Endothelial cell of umbilical vein (primary cell): Measurements from ENCODE around the gene THUMPD2. TPM values are rescaled to one million over a fixed set of nuclear protein-coding genes. Genes with fewer than 3 reads are reported as not detected.

Experiments
- BruUV-seq: library from RNA; stranded (reverse); fragments of 400-500 nt; replicated peaks from 2 replicates; lab custom pipeline; 2021; lab: Mats Ljungman, UMichigan
- CTCF ChIA-PET: fragments of 300-600, 350-600 bp; sonication (Branson Sonifier 250); formaldehyde crosslinking; loops from one replicate; lab custom pipeline; 2021; ENCODE audit warnings: antibody characterized with exemption, inconsistent platforms; lab: Charles Lee
- POLR2A ChIA-PET: fragments of 300-600, 350-600 bp; sonication (Branson Sonifier 250); formaldehyde crosslinking; loops from one replicate; lab custom pipeline; 2021; ENCODE audit warnings: antibody characterized with exemption, inconsistent platforms; lab: Charles Lee
- DNase-seq: peaks from one replicate; pipeline ENCODE4 v3.0.0-alpha.2; 2011; ENCODE audit warnings: low read depth, low spot score
- FAIRE-seq: peaks from 2 replicates; lab custom pipeline; 2011; peaks lifted over from hg19 to GRCh38; lab: Jason Lieb, UNC
- H2AFZ ChIP-seq: 2 replicates; pipeline ENCODE4 v1.6.0; 2012; ENCODE audit warnings: low read depth, low read length, control low read depth, inconsistent platforms
- H3K27ac ChIP-seq: 2 replicates; pipeline ENCODE4 v1.5.1; 2011; ENCODE audit warnings: low read depth, mild to moderate bottlenecking, control low read depth, low read length, moderate library complexity; ENCODE audit not compliant: insufficient read depth
- H3K27me3 ChIP-seq, 2 experiments: 2 replicates each; pipeline versions ENCODE4 v1.6.0 to v1.6.1; 2011; ENCODE audit warnings: low read length in 2 of 2, mixed read lengths in 1 of 2; ENCODE audit not compliant: control insufficient read depth in 2 of 2, insufficient read depth in 2 of 2
- H3K36me3 ChIP-seq, 2 experiments: 2 replicates in 1 of 2; 3 replicates in 1 of 2; pipeline ENCODE4 v1.5.1; 2011; ENCODE audit warnings: low read length in 2 of 2, mild to moderate bottlenecking in 1 of 2, moderate library complexity in 1 of 2; ENCODE audit not compliant: control insufficient read depth in 2 of 2, insufficient read depth in 2 of 2; ENCODE audit errors: extremely low read depth in 1 of 2
- H3K4me1 ChIP-seq: 3 replicates; pipeline ENCODE4 v1.5.1; 2011; ENCODE audit warnings: mild to moderate bottlenecking, low read length; ENCODE audit not compliant: control insufficient read depth, insufficient read depth; ENCODE audit errors: extremely low read depth
- H3K4me2 ChIP-seq: 2 replicates; pipeline ENCODE4 v1.6.1; 2011; ENCODE audit warnings: low read length, control low read depth, mixed read lengths; ENCODE audit not compliant: insufficient read depth
- H3K4me3 ChIP-seq, 3 experiments: fragments of 200-600 bp in 1 of 3; sonication (generic), shearing (Covaris generic) in 1 of 3; replicated peaks in 1 of 3; 2 replicates each; pipeline ENCODE4 v1.5.1; 2011 to 2016; ENCODE audit warnings: control low read depth in 3 of 3, low read length in 3 of 3, mild to moderate bottlenecking in 2 of 3, inconsistent platforms in 1 of 3, low read depth in 1 of 3, moderate library complexity in 1 of 3; ENCODE audit not compliant: insufficient read depth in 1 of 3
- H3K79me2 ChIP-seq: 2 replicates; pipeline ENCODE4 v1.6.0; 2012; ENCODE audit warnings: low read length, inconsistent platforms; ENCODE audit not compliant: control insufficient read depth, insufficient read depth
- H3K9ac ChIP-seq: replicated peaks from 2 replicates; pipeline ENCODE3; 2011; ENCODE audit warnings: low read length, control low read depth; ENCODE audit not compliant: insufficient read depth; ENCODE audit errors: extremely low read depth
- H3K9me1 ChIP-seq: replicated peaks from 3 replicates; pipeline ENCODE4 v1.6.0; 2011; ENCODE audit warnings: mild to moderate bottlenecking, low read length; ENCODE audit not compliant: control insufficient read depth, insufficient read depth; ENCODE audit errors: extremely low read depth
- H3K9me3 ChIP-seq: replicated peaks from 2 replicates; pipeline ENCODE4 v1.5.1; 2012; ENCODE audit warnings: low read length, inconsistent platforms; ENCODE audit not compliant: control insufficient read depth, insufficient read depth
- H4K20me1 ChIP-seq: replicated peaks from 2 replicates; pipeline ENCODE3; 2011; ENCODE audit warnings: mild to moderate bottlenecking, low read length; ENCODE audit not compliant: control insufficient read depth, insufficient read depth; ENCODE audit errors: extremely low read depth
- CTCF ChIP-seq, 2 donors: IDR thresholded peaks; 1 replicate in 1 of 2; 2 replicates in 1 of 2; pipeline ENCODE4 v1.5.1; 2011; ENCODE audit warnings: low read length in 2 of 2, mild to moderate bottlenecking in 2 of 2, moderate library complexity in 2 of 2, control low read depth in 1 of 2, inconsistent platforms in 1 of 2, low read depth in 1 of 2; ENCODE audit not compliant: insufficient read depth in 1 of 2; ENCODE audit errors: extremely low read depth in 1 of 2
- EZH2 ChIP-seq: IDR thresholded peaks from 2 replicates; pipeline ENCODE4 v1.6.1; 2012; ENCODE audit warnings: borderline replicate concordance, low read depth, mild to moderate bottlenecking, moderate library complexity, low read length, inconsistent platforms; ENCODE audit not compliant: severe bottlenecking
- FOS ChIP-seq: IDR thresholded peaks from 2 replicates; pipeline ENCODE4 v1.6.1; 2011; ENCODE audit warnings: mild to moderate bottlenecking, low read length, moderate library complexity, borderline replicate concordance; ENCODE audit not compliant: insufficient read depth
- GATA2 ChIP-seq: IDR thresholded peaks from 2 replicates; pipeline ENCODE4 v1.7.0; 2011; ENCODE audit warnings: low read depth, mild to moderate bottlenecking, moderate library complexity, mixed read lengths, low read length; ENCODE audit not compliant: insufficient read length, insufficient read depth
- JUN ChIP-seq: IDR thresholded peaks from 2 replicates; pipeline ENCODE4 v1.6.1; 2011; ENCODE audit warnings: borderline replicate concordance, low read depth; ENCODE audit not compliant: insufficient read length, insufficient read depth
- MAX ChIP-seq: IDR thresholded peaks from 2 replicates; pipeline ENCODE4 v1.6.1; 2011; ENCODE audit not compliant: insufficient read depth, insufficient read length
- MYC ChIP-seq: IDR thresholded peaks from one replicate; pipeline ENCODE4 v1.6.1; 2011; ENCODE audit warnings: mild to moderate bottlenecking, low read depth, low read length
- POLR2A ChIP-seq: IDR thresholded peaks from 2 replicates; pipeline ENCODE4 v1.6.1; 2012; ENCODE audit warnings: low read depth, mild to moderate bottlenecking, control low read depth, low read length
- POLR2AphosphoS5 ChIP-seq: IDR thresholded peaks from 2 replicates; pipeline ENCODE4 v1.6.1; 2012; ENCODE audit warnings: low read depth, mild to moderate bottlenecking, control low read depth, low read length, moderate library complexity; ENCODE audit not compliant: insufficient read depth
- dilution Hi-C: fragments of 300-500 bp; cut with MboI; formaldehyde crosslinking; loops from one replicate; pipeline ENCODE4 v1.15.0; 2019; ENCODE audit warnings: low sequenced_read_pairs; ENCODE audit not compliant: extremely low pct_ligation_motif_present
- intact Hi-C: fragments of 100-400 bp; cut with micrococcal nuclease; formaldehyde crosslinking; loops from one replicate; pipeline ENCODE4 v1.10.0; 2022
- polyA plus RNA-seq, 4 experiments: library from polyadenylated mRNA; depleted of rRNA in 3 of 4; stranded (reverse) in 3 of 4; unstranded in 1 of 4; fragments of >200 nt; gene quantifications; 2 replicates each; pipeline versions ENCODE4 v1.2.1 to v1.2.3, GENCODE V29; 2011 to 2012; ENCODE audit warnings: missing spikeins in 1 of 4
- total RNA-seq: library from RNA; stranded (reverse); gene quantifications from 2 replicates; pipeline ENCODE4 v1.2.3, GENCODE V29; 2021

THUMPD2 gene
- total and polyA plus RNA-seq, 2 donors (not counting 3 experiments of a cell fraction or from before 2014, with no cell fraction given): 4.3 to 8.2 TPM

GRCh38 chr2:39736640-39737039 lies 42.4 kb downstream of the THUMPD2 start:
- Histone ChIP-seq H3K4me3 (no peak overlapping the region), H3K27ac (no peak overlapping the region), H3K79me2 (no peaks in the 10 kb centered on the region), H2AFZ (no peak overlapping the region), H3K4me2 (no peak overlapping the region), H3K9me3 (no peaks in the 10 kb centered on the region), H3K4me1 (no peaks in the 10 kb centered on the region), H3K9ac (no peak overlapping the region), H3K27me3 (no peaks in the 10 kb centered on the region), H4K20me1 (no peaks in the 10 kb centered on the region), H3K36me3 (peaks cover 8 to 14% of the 10 kb centered on the region in 2 experiments), H3K9me1 (no peaks in the 10 kb centered on the region)
- intact Hi-C loops: loop anchor here (10.0 kb wide), 1 partner anchor 672 kb away; no protein-coding TSS in a partner anchor
- DNase-seq: no peak
- dilution Hi-C loops: no loop called here
- FAIRE-seq: no peak
- POLR2A ChIA-PET: no interaction called here
- TF ChIP-seq EZH2: no peak
- no peak for TF ChIP-seq POLR2AphosphoS5
- TF ChIP-seq CTCF (IDR thresholded peaks at IDR 0.05; ENCODE audit: extremely low read depth in 1 of 2, insufficient read depth in 1 of 2, low read depth in 1 of 2, low read length in 2 of 2): no peak
- no peak for TF ChIP-seq MYC
- no peak for TF ChIP-seq FOS
- no peak for TF ChIP-seq POLR2A
- no peak for TF ChIP-seq JUN
- TF ChIP-seq MAX: no peak
- TF ChIP-seq GATA2: no peak
- CTCF ChIA-PET: no interaction called here
- no TSS peak for BruUV-seq
